ENCODE data around the gene TREX2. TPM values are rescaled to one million over a fixed set of nuclear protein-coding genes. Genes with fewer than 3 reads are reported as not detected.

The TREX2 gene
- total RNA-seq, 1 donor from 2014 or later: 0.80 TPM

DNA sequence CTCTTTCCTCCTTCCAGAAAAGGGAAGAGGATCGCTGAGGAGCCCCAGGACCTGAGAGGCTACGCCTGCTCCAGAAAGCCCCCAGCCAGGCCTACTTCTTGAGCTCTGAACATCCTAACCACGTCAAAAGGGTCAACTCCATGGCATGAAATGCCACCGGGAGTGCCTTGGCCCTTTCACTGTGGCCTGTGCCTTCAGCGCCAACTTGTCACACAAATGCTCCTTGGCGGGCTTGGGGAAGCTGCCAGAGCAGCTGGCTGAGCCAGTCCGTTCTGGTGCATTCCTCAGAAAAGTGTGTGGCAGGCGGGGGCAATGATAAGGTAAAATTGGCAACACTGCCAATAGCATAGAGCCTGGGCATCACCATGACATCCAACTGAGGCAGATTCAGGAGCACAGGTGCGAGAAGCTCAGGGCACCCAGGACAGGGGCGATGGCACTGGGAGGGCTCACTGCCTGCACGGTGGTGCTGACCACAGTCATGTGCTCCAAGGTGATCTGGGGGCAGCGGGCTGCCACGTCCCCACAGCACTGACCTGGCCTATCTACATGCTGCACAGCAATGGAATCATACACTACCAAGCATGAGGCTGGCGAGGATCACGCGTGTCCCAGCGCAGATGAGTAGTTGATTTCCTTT lies 12.1 kb upstream of the TREX2 start:
- no peak for DNase-seq
- no peaks in the 10 kb centered on the region for H3K27me3 ChIP-seq (ENCODE audit: low read depth)

DNA sequence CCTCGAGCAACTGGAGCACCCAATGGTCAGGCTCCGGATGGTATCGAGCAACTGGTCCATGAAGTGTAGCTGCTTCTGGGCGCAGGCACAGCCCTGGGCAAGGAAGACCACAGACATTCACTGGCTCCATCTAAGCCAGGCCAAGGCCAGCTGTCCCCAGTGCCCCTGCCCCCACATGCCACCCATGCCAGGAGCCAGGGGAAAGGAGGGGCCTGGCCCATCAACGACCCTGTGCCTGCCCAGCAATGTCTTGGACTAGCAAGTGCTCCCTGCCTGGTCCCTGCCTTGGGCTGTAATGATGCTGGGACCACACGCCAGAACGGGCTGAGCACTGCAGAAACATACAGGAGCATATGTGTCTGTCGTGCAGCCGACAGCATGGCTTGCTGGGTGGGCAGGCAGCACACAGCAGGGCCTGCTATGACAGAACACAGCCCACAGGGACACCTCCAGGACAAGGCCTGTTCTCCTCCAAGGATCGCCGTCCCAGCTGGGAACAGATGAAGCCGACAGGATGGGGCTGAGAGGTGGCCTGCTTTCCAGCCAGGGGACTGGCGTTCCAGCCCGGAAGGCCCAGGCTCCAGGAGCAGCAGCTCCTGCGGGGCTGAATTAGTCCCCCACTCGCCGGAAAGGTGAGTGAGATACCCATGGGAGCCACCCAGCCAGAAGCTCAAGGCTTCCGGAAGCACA lies 11.4 kb upstream of the TREX2 start:
- Histone ChIP-seq H3K27me3 (ENCODE audit: low read depth) (no peaks in the 10 kb centered on the region), H3K9me3 (no peaks in the 10 kb centered on the region), H3K36me3 (peaks cover 11% of the 10 kb centered on the region), H3K4me1 (no peaks in the 10 kb centered on the region), H3K4me3 (no peak overlapping the region), H3K27ac (no peak overlapping the region)
- DNase-seq (no peak), ATAC-seq (no peak)
- TF ChIP-seq, protein P1, sequence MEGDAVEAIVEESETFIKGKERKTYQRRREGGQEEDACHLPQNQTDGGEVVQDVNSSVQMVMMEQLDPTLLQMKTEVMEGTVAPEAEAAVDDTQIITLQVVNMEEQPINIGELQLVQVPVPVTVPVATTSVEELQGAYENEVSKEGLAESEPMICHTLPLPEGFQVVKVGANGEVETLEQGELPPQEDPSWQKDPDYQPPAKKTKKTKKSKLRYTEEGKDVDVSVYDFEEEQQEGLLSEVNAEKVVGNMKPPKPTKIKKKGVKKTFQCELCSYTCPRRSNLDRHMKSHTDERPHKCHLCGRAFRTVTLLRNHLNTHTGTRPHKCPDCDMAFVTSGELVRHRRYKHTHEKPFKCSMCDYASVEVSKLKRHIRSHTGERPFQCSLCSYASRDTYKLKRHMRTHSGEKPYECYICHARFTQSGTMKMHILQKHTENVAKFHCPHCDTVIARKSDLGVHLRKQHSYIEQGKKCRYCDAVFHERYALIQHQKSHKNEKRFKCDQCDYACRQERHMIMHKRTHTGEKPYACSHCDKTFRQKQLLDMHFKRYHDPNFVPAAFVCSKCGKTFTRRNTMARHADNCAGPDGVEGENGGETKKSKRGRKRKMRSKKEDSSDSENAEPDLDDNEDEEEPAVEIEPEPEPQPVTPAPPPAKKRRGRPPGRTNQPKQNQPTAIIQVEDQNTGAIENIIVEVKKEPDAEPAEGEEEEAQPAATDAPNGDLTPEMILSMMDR (IDR thresholded peaks at IDR 0.05): no peak
- intact Hi-C loops (cut with DNase I): no loop called here

More for the DNA sequence above, 12.1 kb upstream of the TREX2 start:
- Histone ChIP-seq H3K36me3 (peaks cover 6% of the 10 kb centered on the region), H3K9me3 (no peaks in the 10 kb centered on the region), H3K27ac (no peak overlapping the region), H3K4me1 (no peaks in the 10 kb centered on the region), H3K4me3 (no peak overlapping the region)
- TF ChIP-seq, protein P1 (IDR thresholded peaks at IDR 0.05): no peak
- intact Hi-C loops (cut with DNase I): no loop called here
- no peak for ATAC-seq

DNA sequence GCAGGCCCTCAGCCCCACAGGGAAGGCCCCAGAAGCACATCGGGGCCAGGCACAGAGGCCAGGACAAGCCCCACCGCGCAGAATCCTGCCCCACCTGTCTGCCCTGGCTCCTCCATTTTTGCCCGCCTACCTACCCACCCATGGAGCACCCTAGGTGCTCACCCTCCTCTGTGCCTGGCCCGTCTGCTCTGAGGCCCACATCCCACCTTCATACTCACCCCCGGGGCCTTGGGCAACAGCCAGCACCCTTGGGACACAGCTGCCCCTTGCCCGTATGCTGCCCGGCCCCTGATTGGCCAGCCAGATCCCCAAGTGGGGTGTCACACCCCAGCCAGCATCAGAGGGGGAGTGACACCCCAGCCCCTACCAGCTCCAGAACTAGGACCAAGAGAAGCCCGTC lies 10.8 kb upstream of the TREX2 start:
- Histone ChIP-seq H3K4me1 (no peaks in the 10 kb centered on the region), H3K9me3 (no peaks in the 10 kb centered on the region), H3K4me3 (no peak overlapping the region), H3K36me3 (peaks cover 11% of the 10 kb centered on the region), H3K27me3 (ENCODE audit: low read depth) (no peaks in the 10 kb centered on the region), H3K27ac (no peak overlapping the region)
- TF ChIP-seq, protein P1 (IDR thresholded peaks at IDR 0.05): no peak
- DNase-seq: no peak
- ATAC-seq: no peak
- intact Hi-C loops (cut with DNase I): no loop called here

DNA sequence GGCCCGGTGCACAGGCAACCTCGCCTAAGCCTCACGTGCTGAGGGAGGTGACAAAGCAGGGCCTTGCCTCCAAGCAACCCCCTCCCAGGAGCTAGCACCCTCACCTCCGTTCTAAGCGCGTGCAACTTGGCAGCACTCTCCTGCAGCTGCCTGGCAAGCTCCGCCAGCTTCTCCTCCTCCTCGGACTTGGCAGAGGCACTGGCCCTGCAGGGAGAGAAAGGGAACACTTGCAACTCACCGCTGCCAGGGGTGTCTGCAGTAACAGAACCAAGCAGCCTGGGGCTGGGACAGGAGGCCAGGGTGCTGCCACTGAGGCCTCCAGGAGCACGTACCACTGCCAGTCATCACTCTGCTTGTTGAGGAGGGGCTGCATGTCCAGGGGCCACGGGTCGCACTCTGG lies 10.3 kb upstream of the TREX2 start:
- Histone ChIP-seq H3K36me3 (peaks cover 11% of the 10 kb centered on the region), H3K9me3 (no peaks in the 10 kb centered on the region), H3K27me3 (ENCODE audit: low read depth) (no peaks in the 10 kb centered on the region), H3K4me1 (no peaks in the 10 kb centered on the region), H3K4me3 (no peak overlapping the region), H3K27ac (no peak overlapping the region)
- no peak for ATAC-seq
- no peak for DNase-seq
- TF ChIP-seq, protein P1 (IDR thresholded peaks at IDR 0.05): no peak
- intact Hi-C loops (cut with DNase I): no loop called here

DNA sequence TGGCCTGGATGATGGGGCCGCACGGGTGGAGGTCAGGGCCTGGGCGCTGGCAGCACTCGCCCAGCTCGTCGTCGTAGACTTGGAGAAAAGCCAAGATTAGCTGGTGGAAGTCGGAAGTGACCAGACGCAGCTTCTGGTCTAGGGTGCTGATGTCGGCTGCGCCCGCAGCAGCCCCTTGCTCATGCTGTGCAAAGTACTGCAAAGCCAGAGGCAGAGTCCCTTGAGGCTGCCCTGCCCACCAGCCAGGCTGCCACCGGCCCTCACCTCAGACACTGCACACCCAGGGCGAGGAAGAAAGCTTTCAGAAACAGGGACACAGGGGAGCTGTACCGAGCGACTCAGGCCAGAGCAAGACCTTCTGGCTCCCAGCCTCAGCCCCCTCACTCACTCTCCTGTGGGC lies 9.7 kb upstream of the TREX2 start:
- Histone ChIP-seq H3K36me3 (peaks cover 11% of the 10 kb centered on the region), H3K4me3 (no peak overlapping the region), H3K9me3 (no peaks in the 10 kb centered on the region), H3K27ac (no peak overlapping the region), H3K4me1 (no peaks in the 10 kb centered on the region), H3K27me3 (ENCODE audit: low read depth) (no peaks in the 10 kb centered on the region)
- intact Hi-C loops (cut with DNase I): no loop called here
- DNase-seq: no peak
- ATAC-seq: no peak
- TF ChIP-seq, protein P1 (IDR thresholded peaks at IDR 0.05): no peak
